Stimulated activated CD4-positive, alpha-beta T cell treated with anti-CD3 and anti-CD28 coated beads, Interleukin-2, amount 100 ng/mL, for 24 hours (primary cell): ENCODE measurements around the gene LRRIQ4.

Experiments
- DNase-seq, 2 donors: peaks; one replicate each; pipeline ENCODE4 v3.0.0-alpha.2; 2020

Gene LRRIQ4

DNA sequence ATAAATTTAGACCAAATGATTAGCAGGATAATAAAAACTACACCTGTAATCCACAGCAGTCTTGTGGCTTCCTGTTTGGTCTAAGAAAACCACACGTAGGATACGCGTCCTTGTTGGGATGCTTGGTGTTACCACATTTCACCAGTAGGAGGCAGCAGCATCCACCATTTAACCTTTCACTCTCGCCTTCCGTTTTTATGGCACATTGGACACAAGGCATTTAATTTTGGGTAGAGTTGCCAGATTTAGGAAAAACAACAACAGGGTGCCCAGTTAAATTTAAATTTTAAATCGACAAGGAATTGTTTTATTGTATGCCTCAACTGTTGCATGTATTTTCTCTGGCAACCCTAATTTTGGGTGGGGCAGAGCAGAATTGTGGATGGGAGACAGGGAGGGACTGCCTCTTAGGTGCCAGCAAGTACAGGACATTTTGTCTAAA, 50.8 kb downstream of the LRRIQ4 start:
- peak; percentile 73 to 74 for DNase-seq

DNA sequence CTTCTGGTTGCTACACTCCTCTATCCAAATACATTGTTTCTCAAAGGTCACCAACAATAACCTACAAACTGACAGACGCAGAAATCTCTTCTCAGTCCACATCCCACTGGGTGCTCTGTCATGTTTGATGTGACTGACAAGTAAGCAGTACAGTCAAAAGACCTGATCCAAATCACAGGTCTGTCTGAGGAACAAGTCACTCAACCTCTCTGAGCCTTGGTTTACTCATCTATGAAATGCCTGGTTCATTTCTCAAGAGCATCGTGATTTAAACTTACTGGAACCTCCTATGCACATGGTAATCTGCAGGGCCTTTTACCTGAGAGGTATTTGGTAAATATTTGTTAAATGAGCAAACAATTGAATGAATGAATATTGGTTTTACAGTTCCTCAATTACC, 51.6 kb downstream of the LRRIQ4 start:
- no peak for DNase-seq

DNA sequence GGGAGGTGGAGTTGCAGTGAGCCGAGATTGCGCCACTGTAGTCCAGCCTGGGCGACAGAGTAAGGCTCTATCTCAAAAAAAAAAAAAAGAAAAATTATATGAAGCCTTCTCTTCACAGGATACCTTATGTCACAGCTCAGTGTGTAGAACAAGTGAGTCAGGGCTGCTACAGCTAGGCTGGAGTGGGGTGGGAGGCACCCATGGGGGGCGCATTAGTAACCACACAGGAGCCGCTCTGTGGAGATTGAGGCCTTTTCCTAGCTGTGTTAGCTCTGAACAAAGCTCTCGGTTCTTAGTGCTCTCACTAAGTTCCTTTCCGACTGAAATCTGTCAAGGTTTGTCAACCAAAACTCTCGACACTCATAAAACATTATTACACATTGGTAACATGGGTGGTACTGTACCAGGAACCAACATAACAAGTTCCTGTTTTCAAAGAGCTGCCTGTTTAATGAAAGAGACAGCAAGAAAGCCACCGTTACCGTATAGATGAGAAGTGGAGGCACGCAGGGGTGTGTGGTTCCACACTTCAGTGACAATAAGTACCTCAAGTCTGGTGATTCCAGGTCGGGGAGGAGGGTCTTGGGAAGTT, 52.6 kb downstream of the LRRIQ4 start:
- DNase-seq, result no peak

DNA sequence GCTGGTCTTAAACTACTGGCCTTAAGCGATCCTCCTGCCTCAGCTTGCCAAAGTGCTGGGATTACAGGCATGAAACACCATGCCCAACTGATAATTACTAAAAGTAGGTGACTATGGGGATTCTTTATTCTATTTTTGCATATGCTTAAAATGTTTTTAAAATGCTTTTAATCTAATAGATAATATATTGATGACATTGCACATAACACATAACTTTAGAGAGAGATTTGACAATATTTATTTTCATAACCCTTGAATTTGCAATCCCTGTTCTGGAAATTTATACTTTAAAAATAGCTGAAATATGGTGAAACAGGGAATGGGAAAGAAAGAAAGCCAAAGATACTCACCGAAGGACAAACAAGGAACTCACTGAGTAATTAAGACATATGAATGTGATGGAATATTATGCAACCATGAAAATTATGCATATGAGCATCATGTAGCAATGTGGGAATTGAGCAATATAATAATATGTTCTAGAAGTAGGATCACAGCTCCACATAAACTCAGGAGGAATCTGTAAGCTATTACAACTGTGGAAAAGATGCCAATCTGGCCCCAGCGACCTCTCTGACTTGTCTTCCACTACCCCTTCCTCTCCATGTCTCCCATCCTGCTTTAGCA, 55.0 kb downstream of the LRRIQ4 start:
- no peak for DNase-seq

DNA sequence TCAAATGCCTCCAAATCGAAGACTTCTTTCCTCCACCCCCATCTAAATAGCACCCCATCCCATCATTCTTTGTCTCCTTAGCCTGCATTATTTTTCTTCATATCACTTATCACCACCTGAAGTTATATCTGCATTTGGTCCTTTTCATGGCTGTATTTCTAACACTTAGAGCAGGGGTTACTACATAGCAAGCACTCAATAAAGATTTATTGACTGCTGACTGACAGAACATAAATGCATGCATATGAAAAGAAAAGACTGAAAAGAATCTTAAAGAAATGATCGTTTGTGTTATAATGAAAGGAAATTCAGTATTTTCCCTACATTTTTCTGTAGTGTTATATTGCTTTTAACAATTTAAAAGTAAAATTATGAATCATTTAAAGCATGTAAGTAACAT, 55.7 kb downstream of the LRRIQ4 start:
- no peak for DNase-seq

DNA sequence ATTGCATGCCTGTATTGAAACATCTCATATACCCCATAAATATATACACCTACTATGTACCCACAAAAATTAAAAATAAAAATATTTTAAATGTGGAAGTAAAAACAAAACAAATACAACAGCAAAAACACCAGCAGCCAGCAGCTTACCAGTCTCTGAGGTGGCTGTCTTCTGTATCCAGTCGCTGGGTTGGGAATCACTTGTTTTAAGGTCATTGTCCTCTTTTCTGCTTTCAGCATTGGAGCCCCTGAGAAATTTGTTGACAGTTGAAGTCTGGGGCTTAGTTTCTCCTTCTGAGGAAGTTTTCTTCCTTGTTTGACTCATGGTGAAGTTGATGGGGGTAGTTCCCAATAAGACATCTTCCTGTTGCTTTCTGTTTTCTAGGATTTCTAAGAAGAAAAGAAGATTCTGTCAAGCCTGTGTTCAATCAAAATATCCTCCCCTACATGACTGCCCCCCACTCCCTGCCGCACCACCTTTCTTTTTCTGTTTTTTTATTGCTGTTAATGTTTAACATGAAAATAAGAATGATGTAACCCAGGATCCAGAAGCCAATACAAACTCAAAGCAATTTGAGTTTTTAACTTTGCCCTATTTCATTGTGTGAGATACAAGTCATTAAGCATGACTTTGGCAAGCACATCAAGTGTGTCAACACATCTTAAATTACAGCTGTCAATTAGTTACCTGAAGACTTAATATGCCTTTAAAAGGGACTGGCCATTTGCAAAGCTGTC, 57.0 kb downstream of the LRRIQ4 start, which contains the start of gene LRRC31:
LRRC31 (minus strand) TSS at position 452 of the 737 bp plus-strand sequence; CDS start at position 324, 128 bp downstream.
- no peak for DNase-seq

DNA sequence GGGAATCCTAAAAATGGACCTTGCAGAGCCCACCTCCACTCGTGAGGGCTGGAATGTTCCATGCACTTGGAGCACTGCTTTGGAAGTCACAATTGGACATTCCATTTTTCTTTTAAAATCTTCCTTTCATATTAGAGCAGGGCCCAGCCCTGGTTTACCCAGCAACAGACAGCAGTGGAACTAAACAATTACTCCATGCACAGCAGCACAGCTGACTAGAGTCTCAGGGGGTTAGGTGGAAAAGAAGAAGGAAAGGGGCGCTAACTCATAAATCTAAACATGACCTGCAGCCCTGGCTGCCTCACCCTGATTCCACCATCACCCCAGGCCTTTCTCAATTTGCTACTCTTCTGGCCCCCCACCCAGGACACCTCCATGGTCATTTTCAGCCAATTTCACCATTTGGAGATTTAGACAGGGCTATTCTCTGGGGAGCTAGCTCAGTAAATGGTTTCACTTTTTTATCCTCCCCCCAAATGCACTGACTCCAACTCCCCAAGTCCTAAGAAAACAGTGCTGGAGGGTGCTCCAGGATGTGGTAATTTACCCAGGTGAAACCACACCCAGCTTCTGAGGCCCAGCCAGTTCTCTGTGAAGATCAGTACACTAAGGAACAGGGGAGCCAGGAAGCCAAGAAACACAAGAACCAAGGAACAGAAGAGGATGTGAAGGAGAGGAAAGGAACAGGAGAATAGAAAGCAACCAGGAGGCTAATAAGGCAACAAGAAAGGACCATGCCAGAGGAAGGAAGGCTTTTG, 58.6 kb downstream of the LRRIQ4 start:
- DNase-seq, result no peak

DNA sequence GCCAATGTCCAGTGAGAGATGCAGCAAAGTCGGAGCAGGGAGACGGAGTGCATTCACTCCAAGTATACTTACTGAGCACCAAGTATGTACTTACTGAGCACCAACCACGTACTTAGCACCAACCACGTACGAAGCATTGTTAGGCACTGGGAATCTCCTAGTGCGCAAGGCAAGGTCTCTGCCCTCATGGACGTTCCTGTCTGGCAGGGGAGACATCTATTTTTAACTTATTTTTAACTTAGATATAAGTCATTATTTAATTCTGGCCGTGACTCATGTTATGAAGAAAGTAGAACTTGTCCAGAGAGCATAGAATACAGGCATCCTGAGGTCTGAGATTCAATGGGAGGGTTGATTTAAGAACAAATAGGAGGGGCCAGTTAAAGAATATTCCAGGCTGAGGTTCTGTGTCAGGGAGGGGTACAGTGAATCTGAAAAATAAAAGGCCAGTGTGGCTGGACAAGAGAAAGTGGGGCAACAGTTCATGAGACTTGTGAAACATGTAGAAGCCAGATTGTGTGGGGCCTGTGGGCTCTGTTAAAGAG, 66.4 kb downstream of the LRRIQ4 start:
- DNase-seq, result no peak

DNA sequence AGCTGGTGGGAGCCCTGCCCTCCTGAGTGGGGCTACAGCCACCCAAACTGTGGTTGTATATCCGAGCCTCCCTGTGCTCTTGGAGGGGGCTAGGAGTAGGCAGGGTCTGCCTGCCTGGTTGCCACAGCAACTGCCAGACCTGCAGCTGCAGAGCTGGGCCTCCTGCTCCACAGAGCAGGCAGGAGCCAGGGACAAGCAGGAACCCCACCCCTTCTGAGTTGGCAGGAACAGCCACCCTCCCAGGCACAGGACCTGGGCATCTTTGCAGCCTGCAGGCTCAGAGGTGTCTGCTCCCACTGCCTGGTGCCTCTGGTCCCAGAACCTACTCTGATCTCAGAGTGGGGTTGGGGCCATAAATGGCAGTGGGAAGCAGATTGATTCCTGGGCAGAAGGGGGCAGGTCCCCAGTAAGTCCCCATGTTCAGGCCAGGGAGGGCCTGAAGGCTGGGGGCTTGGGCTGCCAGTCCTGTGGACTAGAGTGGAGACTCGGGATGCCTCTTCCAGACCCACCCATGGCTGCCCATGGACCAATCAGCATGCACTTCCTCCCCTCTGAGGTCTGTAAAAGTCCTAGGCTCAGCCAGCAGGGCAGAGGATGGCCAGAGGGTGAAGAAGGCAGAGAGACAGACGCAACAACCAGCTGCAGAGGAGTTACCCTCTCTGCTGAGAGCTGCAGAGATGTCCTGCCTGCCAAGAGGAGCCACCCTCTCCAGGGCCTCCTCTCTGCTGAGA, 67.3 kb downstream of the LRRIQ4 start:
- DNase-seq, result no peak

DNA sequence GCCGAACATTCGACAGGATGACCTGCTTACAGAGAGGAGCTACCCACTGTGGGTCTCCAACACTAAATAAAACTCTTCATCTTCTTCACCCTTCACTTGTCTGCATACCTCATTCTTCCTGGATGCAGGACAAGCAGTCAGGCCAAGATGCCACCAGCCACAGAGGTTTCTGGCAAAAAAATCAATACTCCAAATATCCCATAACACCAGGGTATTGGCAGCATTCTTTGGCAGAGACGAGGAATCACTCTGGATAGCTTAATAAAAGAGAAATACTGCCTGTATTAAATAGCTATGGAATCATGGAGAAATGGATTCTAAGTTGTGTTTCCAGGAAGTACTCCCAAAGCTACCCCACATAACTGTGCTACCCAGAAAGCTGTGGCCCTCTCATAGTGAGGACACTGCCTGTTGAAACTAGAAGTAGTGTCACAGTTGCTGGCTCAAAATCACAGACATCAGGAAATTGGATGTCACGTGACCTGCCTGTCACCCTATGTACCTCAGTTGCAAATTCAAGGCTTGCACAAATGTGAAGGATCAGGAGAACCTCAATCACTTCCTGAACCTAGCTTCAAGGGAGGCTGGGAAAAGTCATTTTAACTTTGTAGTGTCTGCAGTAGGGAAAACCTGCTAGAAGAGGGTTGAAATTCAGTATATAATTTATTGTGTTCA, 68.0 kb downstream of the LRRIQ4 start:
- DNase-seq, result no peak

DNA sequence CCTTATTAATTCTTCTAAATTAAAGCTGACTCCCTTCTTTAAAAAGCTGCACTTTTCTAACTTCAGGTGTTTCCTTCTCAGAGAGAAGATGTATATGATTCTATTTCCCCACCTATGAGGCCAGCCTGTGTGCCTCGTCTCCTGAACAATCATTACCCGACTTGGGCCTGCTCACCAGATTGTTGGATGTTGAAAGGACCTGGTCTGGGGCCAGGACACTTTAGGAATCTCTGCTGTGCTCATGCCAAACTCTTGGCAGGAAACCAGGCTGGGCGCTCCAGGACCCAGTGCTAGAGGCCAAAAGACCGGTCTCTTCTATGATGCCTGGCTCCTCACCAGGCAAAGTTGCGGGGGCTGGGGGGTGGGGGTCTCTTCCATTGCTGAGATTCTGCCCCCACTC, 74.0 kb downstream of the LRRIQ4 start:
- no peak for DNase-seq
